ENCODE measurements around the gene ING5.

ING5 gene

DNA sequence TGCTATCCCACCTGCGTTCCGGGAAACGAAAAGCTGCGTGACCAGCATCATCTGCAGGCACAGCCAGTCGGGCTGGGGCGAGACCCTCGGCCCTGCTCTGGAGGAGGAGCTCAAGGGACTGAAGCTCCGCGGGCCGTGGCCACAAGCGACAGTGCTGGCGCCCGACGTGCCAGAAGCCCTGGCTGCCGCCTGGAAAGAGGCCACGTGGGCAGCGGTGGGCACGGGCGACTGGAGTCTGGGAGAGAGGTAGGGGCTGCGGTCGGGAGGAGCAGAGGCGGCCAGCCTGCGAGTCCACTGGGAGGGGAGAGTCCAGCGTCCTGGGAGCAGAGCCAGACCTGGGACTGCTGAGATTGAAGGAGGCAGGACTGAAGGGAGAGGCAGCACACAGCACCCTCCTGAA is 24.4 kb upstream of the ING5 start:
- TF ChIP-seq, protein P1, sequence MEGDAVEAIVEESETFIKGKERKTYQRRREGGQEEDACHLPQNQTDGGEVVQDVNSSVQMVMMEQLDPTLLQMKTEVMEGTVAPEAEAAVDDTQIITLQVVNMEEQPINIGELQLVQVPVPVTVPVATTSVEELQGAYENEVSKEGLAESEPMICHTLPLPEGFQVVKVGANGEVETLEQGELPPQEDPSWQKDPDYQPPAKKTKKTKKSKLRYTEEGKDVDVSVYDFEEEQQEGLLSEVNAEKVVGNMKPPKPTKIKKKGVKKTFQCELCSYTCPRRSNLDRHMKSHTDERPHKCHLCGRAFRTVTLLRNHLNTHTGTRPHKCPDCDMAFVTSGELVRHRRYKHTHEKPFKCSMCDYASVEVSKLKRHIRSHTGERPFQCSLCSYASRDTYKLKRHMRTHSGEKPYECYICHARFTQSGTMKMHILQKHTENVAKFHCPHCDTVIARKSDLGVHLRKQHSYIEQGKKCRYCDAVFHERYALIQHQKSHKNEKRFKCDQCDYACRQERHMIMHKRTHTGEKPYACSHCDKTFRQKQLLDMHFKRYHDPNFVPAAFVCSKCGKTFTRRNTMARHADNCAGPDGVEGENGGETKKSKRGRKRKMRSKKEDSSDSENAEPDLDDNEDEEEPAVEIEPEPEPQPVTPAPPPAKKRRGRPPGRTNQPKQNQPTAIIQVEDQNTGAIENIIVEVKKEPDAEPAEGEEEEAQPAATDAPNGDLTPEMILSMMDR (IDR thresholded peaks at IDR 0.05; ENCODE audit: control extremely low read depth, extremely low read depth, low read depth, missing control alignments): no peak
- no peak for DNase-seq (ENCODE audit: extremely low spot score)
- ChIA-PET POLR2A (no interaction called here), CTCF (no interaction called here)

GRCh38 chr2:241678307-241678706 is 23.5 kb upstream of the ING5 start:
- POLR2A ChIA-PET: interaction anchor here (0.6 kb wide), 1 partner anchor 32 kb away, joined by 6 read pairs; no protein-coding TSS in a partner anchor

GRCh38 chr2:241678784-241679540 is 22.9 kb upstream of the ING5 start:
- ChIA-PET CTCF (interaction anchor here (1.1 kb wide), 2 partner anchors 24 to 828 kb away, joined by 3 to 4 read pairs; no protein-coding TSS in a partner anchor), POLR2A (no interaction called here)
- TF ChIP-seq, protein P1 (IDR thresholded peaks at IDR 0.05; ENCODE audit: control extremely low read depth, extremely low read depth, low read depth, missing control alignments): no peak

More at GRCh38 chr2:241678307-241678706, 23.5 kb upstream of the ING5 start:
- TF ChIP-seq, protein P1 (IDR thresholded peaks at IDR 0.05; ENCODE audit: control extremely low read depth, extremely low read depth, low read depth, missing control alignments): no peak
- no peak for DNase-seq (ENCODE audit: extremely low spot score)
- CTCF ChIA-PET: interaction anchor here (1.1 kb wide), 1 partner anchor 25 kb away, joined by 3 read pairs; no protein-coding TSS in a partner anchor

DNA sequence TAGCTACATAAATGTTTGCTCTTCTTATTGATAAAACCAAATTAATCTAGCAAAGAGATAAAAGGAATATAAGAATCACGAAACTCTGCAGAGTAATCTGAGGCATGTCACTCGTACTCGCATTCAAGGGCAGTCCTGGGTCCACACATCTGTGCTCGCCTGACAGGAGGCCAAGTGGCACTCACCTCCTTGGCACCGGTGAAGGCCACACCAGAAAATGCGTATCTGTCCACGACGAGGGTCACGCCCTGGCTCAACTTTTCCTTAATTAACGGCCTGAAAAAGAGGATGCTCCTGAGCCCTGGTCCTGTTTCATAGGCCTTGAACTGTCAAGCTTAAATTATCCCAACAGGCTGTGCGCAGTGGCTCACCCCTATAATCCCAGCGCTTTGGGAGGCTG is 21.8 kb upstream of the ING5 start:
- ChIA-PET POLR2A (no interaction called here), CTCF (interaction anchor here (0.9 to 1.1 kb wide), 2 partner anchors 20 to 829 kb away, joined by 3 to 4 read pairs; no protein-coding TSS in a partner anchor)
- no peak for DNase-seq (ENCODE audit: extremely low spot score)
- TF ChIP-seq, protein P1 (IDR thresholded peaks at IDR 0.05; ENCODE audit: control extremely low read depth, extremely low read depth, low read depth, missing control alignments): no peak

More at GRCh38 chr2:241678784-241679540, 22.9 kb upstream of the ING5 start:
- DNase-seq (ENCODE audit: extremely low spot score): no peak

DNA sequence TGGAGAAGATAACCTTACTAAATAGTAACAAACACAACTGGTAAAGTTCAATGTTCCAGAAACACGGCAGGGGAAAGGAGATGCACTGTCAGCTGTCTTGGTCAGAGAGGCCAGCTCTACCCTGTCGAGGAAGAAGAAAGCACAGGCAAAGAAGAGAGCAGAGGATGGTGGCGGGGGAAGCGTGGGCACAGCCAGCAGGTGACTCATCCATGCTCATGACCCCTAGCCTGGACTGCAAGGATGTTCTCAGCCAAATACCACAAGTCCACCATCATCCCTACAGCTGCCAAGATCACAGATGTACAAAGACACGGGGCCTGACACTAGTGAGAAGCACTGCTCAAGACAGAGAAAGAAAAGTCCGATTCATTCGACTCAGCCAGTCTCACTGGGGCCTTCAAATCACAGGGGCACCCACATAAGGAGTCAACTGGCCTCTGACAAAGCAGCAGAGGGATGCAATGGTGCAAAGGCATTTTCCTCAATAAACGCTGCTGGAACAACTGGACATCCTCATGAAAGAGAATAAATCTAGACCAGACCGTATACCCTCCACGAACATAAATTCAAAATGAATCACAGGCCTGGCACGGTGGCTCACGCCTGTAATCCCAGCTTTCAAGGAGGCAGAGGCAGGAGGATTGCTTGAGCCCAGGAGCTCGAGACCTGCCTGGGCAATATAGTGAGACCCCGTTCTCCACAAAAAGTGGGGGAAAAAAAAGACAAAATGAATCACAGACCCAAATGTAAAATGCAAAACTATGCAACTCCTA is 20.8 kb upstream of the ING5 start:
- TF ChIP-seq, protein P1 (IDR thresholded peaks at IDR 0.05; ENCODE audit: control extremely low read depth, extremely low read depth, low read depth, missing control alignments): no peak
- ChIA-PET CTCF (interaction anchor here (0.9 kb wide), 1 partner anchor 21 kb away, joined by 3 read pairs; no protein-coding TSS in a partner anchor), POLR2A (no interaction called here)
- DNase-seq (ENCODE audit: extremely low spot score): no peak

- ChIA-PET CTCF (interaction anchor here (0.6 to 3.7 kb wide), 9 partner anchors 13 to 192 kb away, joined by 3 to 13 read pairs (median 3); no protein-coding TSS in a partner anchor), POLR2A (interaction anchor here (0.8 to 1.5 kb wide), 3 partner anchors 12 to 16 kb away, joined by 8 to 12 read pairs (median 8); partner anchors contain the start of gene ING5)
- TF ChIP-seq, protein P1 (IDR thresholded peaks at IDR 0.05; ENCODE audit: control extremely low read depth, extremely low read depth, low read depth, missing control alignments): no peak
These were observed 15.6 kb upstream of the ING5 start for GRCh38 chr2:241686324-241686649.

More at GRCh38 chr2:241686324-241686649, 15.6 kb upstream of the ING5 start:
- DNase-seq (ENCODE audit: extremely low spot score): no peak

Data from GM10248 (cell line).